Activated CD4-positive, alpha-beta T cell treated with anti-CD3 and anti-CD28 coated beads, Interleukin-2, Interleukin-6, amounts not matched to agents 100 ng/mL and 50 ng/mL, durations not matched to agents 16 hours and 8 hours (primary cell): ENCODE measurements around the gene DCAF15.

Experiments used
- DNase-seq: peaks from one replicate; pipeline ENCODE4 v3.0.0-alpha.2; 2020

Gene DCAF15

DNA sequence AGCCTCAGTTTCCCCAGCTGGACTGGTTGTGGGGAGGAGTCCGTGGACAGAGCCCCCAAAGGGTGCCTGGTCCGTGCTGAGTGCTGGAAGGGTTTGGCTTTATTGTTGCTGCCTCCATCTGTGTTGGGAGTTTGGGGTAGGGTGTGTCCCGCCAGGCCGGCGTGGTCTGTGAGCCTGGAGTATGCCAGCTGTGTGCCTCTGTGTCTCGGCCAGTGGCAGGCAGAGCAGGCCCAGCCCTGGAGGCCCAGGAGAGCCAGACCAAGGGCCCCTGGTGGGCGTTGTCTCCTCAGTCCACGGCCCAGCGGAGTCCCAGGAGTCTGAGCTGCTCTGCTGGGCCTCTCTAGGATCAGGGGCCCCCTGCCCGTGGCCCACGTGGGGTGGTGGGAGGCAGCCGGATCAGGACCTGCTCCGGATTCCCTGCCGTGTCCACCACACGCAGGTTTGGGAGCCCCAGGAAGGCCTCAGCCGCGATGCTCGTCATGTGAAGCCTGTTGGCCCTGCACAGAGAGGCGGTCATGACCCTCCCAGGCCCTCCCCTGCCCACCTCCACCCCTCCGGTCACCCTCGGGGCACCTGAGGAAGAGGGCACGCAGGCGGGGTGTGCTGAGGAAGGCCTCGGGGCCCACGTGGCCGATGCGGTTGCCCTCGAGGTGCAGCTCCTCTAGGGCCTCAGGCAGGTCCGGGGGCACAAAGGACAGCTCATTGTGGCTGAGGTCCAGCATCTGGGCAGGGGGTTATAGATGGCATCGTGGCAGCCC, 20.7 kb upstream of the DCAF15 start:
- DNase-seq = no peak

DNA sequence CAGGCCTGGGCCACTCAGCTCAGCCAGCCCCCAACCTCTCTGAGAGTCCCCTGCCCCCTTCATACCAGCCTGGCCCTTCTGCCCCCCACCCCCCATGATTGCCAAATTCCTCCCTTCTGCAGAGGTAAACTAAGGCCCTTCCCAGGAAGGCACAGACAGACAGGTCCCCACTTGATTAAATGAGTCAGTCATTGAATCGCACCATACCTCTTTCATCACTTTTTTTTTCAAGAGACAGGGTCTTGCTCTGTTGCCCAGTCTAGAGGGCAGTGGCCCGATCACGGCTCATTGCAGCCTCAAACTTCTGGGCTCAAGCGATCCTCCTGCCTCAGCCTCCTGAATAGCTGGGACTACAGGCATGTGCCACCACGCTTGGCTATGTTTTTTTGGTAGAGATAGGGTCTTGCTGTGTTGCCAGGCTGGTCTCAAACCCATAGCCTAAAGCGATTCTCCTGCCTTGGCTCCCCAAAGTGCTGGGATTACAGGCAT, 20.1 kb upstream of the DCAF15 start:
- no peak for DNase-seq

DNA sequence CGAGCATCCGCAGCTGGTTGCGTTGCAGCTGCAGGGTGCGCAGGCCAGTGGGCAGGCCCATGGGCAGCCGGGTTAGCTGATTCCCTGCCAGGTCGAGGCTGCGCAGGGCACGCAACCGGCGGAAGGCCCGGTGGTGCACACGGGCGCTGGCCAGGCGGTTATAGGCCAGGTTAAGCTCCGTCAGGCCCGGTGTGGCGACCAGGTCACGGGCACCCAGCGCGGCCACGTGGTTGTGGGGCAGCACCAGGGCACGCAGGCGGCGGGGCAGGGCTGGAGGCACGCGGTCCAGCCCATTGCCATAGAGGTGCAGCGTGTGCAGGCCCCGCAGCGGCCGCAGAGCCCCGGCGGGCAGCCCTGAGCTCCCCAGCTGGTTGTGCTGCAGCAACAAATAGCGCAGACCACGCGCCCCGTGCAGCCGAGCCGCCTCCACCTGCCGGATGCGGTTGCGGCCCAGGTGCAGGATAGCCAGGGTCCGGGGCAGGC, 19.4 kb upstream of the DCAF15 start:
- no peak for DNase-seq

DNA sequence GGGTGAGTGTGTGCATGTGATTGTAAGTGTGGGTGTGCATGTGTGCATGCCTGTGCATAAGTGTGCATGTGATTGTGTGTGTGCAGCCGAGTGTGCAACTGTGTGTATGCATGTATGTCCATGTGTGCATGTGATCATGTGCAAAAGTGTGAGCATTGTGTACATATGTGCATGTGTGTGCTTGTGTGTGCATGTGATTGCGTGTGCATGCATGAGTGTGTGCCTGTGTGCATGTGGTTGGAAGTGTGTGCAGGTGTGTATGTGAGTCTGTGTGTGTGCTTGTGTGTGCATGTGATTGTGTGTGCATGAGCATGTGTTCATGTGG, 17.6 kb upstream of the DCAF15 start:
- no peak for DNase-seq

DNA sequence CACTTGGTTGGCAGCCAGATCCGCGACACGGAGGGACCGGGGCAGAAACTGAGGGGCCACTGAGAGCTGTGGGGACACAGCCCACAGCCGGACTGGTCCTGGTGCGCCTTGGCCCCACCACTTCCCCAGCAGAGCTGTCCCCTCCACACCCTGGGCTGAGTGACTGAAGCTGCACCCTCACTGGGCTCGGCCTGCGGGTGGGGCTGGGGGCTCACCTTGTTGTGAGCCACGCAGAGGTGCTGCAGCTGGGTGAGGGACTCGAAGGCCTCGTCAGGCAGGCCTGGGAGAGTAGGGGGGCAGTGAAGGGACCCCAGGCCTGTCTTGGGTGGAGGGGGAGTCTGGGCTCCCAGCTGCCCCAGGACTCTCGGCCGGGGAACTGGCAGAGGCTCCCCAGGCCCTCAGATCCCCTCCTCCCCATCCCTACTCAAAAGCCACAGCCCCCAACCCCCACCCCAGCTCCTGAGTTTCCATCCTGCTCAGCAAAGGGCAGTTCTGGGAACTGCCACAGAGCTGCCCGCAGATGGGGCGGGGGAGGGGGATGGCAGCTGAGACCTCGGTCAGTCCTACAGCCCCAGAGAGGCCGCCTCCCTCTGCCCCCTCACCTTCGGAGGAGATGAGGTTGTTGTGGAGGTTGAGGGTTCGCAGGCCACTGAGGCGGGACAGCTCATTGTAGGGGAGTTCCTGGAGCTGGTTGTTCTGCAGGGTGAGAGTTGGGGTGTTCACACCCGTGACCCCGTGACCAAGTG, 16.4 kb upstream of the DCAF15 start:
- DNase-seq = no peak

DNA sequence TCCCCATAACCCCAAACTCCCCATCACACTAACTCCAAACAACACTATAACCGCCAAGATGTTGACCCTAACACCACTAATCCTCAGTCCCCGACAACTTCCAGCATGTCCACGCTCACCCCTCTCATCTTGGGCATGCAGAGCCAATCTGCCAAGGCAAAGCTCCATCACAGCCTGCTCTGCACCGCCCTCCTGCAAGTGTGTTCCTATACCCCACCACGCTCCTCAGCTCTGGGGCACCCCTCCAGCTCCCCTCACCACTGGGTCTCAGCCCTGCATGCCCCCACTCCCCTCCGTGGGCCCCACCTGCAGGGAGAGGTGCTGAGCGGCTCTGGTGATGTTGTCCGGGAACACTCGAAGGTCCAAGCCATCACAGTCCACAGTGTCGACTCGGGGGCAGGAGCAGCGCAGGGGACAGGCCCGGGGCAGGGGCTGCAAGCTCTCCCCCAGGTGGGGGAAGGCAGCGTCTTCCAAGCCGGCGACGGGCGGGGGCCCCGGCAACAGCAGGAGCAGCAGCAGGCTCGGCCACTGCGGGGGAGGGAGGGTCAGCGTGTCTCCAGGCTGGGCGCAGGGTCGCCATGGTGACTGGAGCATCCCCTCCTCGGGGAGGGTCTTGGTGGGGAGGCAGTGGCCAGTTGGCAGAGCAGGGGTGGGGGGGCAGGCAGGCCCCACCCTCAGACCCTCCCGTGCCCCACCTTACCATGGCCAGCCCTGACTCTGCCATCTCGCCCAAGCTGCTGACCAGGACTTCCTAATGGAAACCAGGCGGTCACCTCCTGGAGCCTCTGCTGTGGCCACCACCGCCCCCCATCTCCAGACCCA, 14.6 kb upstream of the DCAF15 start:
- DNase-seq = no peak

DNA sequence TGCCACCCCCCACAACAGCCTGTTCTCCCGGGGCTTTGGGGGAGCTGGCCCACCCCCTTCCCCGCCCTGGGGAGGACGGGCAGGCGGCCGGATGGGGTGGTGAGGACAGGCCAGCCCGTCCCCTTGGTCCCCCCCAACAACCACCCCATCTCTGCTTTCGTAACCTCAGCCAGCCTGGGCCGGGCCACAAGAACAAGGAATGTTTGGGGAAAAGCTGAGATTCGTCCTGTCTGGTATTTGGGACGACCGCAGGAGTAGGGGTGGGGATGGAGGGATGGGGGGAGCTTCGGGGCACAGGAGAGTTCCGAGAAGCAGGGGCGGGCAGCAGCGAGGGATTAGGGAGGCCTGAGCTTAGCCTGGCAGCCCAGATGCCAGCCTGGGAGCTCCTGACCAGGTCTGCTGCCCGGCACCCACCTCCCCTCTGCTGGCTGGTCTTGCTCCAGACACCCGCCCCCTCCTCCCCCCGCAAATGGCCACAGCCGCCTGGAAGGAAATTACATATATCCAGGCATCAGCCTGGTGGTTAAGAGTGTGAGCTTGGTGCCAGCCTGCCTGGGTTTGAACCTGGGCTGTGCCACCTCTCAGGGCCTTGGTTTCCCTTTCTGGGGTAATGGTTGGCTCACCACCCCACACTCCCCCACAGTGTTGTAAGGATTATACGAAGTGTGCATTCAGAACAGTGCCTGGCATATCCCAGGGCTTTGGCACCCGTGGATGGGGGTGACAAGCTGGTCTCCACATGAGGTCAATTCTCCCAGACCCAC, 13.8 kb upstream of the DCAF15 start, which contains the start of gene PODNL1:
Gene PODNL1 (minus strand): TSS at position 117 of the 764 bp plus-strand sequence. CDS start 236 bp downstream, outside the sequence.
- no peak for DNase-seq

DNA sequence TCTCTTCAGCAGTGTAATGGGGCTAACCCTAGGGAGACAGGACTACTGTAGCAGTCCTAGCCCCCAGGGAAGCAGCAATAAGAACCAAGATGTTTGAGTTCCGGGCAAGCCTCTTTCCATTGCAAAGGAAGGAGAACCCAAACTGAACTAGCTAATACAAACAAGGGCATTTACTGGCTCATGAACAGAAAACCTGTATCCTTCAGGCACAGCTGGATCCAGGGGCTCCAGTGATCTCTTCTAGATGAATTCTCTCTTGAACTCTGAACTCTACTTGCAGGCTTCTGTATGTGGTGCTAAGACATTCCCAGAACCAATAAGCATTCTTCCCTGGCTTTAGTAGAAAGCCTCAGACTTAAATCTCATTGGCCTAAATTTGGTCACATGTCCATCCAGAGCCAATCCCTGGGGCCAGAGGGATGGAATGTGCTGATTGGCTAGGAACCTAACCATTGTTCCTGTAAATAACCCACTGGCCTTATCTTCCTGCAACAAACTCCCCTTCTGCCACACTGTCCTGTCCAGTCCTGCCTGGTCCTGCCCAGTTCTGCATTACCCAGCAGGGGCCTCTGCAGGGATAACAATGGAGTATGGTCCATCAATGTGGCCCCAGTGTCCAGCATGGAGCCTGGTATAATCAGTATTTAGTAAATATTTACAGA, 10.2 kb upstream of the DCAF15 start:
- DNase-seq = no peak

DNA sequence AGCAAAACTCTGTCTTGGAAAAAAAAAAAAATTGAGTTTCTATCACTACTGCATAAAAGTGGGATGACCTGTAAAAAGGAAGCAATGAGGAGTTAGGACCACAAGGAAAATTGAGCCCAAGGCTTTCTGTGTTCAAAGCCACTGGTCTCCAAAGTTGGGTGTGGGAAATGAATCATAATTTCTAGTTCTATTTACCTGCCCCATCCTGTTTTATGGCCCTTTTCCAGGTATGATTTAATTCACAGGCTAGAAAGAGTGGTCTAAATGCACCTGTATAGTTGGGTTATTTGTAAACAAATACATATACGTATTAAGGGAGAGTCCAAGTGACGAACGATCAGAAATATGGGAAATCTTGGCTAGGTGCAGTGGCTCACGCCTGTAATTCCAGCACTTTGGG, 5.9 kb upstream of the DCAF15 start:
- no peak for DNase-seq

DNA sequence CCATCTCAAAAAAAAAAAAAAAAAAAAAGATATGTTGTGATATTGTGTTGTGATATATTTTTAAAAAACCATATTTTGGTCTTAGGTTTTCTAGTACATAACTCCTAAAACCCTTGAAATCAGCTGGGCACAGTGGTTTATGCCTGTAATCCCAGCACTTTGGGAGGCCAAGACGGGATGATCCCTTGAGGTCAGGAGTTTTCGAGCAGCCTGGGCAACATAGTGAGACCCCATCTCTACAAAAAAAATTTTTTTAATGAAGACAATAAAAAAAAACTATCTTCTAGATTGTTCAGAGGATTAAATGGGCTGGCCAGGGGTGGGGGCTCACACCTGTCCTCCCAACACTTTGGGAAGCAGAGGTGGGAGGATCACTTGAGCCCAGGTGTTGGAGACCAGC, 1.3 kb upstream of the DCAF15 start:
- DNase-seq = no peak

DNA sequence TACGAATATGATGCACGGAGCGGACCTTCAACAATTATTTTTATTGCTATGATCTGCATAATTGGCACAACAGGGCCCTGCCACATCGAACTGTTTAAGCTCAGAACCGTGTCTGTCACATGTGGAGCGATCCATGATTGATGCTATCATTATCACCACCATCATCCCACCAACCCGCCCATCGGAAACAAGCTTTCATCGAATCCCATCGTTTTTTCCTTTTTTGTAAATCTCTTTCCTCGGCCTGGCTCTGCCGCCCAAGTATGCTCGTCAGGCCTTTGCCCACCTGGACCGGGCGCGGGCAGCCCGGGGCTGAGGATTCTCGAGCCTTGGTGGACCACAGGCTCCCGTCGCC, 533 bp upstream of the DCAF15 start:
- DNase-seq = no peak

DNA sequence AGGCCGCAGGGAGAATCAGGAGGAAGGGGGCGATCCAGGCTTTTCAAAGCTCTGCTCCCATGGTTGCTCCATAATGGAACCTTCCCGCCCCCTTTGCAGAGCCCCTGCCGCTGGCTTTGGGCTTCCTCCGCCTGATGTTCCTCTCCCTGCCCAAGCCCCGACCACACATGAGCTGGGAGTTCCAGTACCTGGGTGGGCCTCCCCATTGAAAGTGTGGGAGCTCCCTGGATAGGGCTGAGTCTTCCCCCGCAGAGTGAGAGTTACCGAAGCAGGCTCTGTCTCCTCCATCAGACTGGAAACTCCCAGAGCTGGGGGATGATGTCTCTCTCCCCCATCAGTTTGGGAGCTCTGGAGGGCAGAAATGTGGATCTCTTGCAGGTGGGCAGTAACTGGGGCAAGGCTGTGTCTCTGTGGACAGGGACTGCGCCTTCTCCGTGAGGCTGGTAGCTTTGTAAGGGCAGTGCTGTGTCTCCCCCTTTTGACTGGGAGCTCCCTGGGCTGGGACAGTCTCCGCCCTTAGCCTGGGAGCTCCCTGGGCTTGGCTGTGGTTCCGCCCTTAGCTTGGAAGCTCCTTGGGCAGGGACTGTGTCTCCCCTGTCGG, 722 bp downstream of the DCAF15 start:
- DNase-seq = no peak

DNA sequence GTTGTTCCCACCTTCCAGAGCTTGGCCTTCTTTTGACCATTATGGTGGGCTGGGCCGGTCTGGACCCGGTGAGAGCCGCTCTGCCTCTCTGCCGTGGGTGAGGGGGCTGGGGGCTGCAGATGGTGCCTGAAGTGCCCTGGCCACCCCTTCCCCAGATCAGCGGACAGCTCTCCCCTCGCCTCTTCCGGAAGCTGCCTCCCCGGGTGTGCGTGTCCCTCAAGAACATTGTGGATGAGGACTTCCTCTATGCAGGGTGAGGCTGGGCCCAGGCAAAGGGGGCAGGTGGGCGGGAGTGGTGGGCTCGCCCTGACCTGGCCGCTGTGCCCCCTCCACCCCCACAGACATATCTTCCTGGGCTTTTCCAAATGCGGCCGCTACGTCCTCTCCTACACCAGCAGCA, 1.9 kb downstream of the DCAF15 start:
- no peak for DNase-seq

DNA sequence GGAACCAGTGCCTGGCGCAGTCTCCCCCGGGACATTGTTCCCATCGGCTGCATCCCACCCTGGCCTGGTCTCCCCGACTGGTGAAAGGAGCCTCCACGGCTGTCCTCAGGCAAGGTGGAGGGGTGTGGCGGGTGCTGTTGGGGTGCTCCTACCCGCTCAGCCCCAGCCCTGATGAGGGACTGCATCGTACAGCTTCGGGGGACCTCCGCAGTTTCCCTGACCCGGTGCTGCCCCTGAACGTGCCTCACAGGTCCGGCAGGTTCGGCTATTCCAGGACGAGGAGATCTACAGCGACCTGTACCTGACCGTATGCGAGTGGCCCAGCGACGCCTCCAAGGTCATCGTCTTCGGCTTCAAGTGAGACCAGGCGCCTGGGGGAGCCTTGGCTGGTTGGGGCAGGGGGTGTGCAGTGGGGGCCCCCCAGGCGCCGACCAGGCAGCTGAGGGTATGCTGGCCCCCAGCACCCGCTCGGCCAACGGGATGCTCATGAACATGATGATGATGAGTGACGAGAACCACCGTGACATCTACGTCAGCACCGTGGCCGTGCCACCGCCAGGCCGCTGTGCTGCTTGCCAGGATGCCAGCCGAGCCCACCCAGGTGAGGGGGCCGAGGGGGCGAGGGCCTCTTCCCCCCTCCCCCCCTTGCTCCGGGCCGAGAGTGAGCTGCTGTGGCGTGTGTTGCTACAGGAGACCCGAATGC, 3.5 kb downstream of the DCAF15 start:
- no peak for DNase-seq

DNA sequence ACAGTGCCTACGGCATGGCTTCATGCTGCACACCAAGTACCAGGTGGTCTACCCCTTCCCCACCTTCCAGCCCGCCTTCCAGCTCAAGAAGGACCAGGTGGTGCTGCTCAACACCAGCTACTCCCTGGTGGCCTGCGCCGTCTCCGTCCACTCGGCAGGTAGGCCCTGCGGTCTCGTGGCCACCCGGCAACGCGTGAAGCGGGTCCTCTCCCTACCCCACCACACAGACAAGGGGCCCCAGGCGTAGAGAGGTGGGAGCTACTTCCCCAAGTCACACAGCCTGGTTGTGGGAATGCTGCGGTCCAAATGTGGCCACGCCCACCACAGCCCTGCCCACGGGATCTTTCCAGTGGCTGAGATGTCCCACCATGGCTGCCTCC, 4.0 kb downstream of the DCAF15 start:
- DNase-seq = no peak

DNA sequence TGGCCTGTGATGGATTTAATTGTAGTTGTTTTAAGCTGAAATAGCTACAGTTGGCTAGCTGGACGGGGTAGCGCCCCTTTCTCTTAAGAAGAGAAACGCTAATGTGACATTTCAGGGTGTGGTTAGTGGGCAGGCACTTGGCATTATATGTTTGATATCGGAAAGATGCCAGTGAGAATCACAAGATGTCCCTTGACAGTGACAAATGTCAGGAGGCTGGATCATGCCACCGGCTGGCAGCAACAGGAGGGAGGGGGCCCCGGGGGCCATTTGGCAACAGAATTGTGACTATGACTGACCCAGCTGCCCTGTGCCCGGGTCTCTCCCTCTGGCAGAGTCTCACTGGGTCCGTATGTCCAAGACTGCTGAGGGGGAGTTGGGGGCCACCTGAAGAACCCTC, 4.7 kb downstream of the DCAF15 start:
- no peak for DNase-seq

DNA sequence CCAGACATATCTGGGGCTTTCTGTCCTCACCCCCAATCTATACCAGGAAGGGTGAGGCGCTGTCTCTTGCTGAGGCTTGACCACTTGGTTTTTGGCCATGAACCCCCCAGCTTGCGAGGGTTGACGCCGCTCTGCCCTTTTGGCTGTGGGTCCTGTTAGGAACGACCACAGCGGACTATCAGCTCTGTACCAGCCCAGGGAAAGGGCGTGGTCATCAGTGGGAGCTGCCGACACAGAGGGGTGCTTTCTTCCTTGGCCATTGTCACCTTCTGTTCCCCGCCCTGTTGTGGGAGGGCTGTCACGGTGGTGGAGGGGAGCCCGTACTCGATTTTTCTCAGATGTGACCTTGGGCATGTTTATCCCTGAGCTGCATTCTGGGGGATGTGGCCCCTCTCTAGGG, 5.7 kb downstream of the DCAF15 start:
- no peak for DNase-seq

DNA sequence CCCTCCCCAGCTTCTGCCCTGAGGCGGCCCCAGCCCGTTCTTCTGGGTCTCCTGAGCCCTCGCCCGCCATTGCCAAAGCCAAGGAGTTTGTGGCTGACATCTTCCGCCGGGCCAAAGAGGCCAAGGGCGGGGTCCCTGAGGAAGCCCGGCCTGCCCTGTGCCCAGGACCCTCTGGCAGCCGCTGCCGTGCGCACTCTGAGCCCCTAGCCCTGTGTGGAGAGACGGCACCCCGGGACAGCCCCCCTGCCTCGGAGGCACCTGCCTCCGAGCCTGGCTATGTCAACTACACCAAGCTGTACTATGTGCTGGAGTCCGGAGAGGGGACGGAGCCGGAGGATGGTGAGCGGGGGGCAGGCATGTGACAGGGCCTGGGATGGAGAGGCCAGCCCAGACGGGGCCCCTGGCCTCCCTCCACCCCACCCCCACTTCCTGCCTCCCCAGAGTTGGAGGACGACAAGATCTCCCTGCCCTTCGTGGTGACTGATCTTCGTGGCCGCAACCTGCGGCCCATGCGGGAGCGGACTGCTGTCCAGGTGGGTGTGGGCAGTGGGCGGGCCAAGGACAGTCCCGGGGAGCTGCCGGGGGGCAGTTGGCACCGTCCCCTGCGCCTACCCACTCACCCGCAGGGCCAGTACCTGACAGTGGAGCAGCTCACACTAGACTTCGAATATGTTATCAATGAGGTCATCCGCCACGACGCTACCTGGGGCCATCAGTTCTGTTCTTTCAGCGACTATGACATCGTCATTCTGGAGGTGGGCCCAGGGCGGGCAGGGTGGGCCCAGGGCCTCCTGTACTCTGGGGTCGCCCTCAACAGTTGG, 7.0 kb downstream of the DCAF15 start:
- DNase-seq = no peak

DNA sequence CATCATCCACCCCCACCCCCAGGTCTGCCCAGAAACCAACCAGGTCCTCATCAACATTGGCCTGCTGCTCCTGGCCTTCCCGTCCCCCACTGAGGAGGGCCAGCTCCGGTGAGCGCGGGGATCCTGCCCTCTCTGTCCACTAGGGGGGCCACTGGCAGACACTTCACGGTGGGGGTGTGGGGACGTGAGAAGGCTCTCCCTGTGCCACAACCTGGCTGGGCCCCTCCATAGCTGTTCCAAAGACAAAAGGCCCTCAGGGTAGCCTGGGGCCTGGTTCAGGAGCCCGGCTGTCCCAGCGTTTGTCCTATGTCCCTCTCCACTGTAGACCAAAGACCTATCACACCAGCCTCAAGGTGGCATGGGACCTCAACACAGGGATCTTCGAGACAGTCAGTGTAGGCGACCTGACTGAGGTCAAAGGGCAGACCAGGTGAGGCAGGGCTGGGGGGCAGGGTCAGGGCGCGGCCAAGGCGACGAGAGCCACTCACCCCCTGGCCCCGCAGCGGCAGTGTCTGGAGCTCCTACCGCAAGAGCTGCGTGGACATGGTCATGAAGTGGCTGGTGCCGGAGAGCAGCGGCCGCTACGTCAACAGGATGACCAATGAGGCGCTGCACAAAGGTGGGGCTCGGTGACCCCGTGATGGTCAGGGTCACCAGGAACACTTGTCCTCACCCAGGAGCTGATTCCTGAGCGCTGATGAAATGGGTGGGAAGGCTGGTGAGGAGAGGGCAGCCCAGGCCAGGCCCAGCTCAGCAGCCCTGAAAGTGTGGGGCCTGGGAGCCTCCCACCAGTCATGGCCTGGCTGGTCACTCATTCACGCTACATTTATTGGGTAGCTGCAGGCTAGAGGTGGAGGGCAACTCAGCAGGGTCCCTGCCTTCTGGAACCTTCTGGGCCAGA, 7.9 kb downstream of the DCAF15 start:
- DNase-seq = no peak
